ENCODE measurements around the gene DCLRE1A.
"Not testable (repeated sequence)": the region's sequence is repeated elsewhere in the genome, so short reads cannot be mapped to it uniquely, and the experiment has no call there.

Gene DCLRE1A

DNA sequence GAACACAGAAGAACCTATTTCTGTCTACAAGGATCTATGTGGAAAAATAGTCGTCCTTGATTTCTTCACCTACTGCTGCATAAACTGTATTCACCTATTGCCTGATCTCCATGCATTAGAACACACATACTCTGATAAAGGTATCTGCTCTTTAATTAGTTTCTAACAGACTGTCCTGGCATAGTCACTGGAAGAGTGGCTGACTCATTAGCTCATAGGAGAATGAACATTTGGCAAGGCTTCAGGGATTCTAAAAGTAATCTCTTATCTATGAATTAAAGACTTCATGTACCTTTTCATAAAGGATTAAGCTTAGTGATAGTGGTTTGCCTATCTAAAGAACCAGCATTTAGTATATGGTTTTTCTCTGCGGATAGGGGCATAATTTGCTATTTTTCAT, 4.7 kb upstream of the DCLRE1A start:
- DNase-seq (ENCODE audit: low read depth in 4 of 4, low spot score in 1 of 4) = no peak

- DNase-seq (ENCODE audit: low read depth in 4 of 4, low spot score in 1 of 4) = no peak
These were observed 3.3 kb upstream of the DCLRE1A start for GRCh38 chr10:113857210-113857609.

GRCh38 chr10:113856563-113856962, 2.7 kb upstream of the DCLRE1A start:
- no peak for DNase-seq (ENCODE audit: low read depth in 4 of 4, low spot score in 1 of 4)

- DNase-seq (ENCODE audit: low read depth in 4 of 4, low spot score in 1 of 4) = peak; percentile 9 to 24 (median 20)
These were observed 1.1 kb upstream of the DCLRE1A start for GRCh38 chr10:113854761-113855588.

DNA sequence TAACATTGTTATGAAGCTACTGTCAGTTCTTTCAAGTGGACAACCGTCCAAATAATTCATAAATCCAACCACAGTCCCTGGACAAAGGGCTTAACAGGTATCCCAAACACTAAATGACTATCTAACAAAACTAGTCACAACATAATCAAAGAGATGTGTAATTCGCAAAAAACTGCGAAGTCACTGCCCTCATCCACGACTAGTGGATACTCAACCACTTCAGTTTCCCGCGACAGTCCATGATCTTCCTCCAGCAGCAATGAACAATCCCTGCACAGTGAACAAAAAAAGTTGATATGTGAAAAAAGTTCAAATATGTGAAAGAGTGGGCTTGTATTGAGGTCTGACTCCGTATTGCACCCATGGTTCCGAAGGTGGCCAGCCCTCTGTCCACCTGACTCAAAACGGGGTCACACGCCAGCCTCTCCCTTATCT, 287 bp downstream of the DCLRE1A start:
- no peak for DNase-seq (ENCODE audit: low read depth in 4 of 4, low spot score in 1 of 4)

DNA sequence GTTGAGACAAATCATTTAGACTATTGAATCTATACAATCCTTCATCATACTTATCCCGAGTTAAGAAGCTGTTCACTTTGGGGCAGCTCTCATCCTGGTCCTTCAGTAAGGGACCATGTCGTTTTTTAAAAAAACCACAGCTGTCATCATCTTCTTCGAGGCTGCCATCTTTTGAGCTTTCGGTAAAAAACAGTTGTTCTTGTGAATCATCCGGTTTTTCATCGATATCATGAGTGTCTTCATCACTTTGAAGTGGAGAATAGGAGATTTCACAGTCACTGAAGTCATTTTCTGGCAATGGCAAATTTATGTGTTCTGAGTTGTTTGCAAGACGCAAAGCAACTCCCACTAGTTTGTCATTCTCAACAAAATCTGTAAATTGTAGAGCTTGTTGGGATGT, 3.9 kb downstream of the DCLRE1A start:
- no peak for DNase-seq (ENCODE audit: low read depth in 4 of 4, low spot score in 1 of 4)

DNA sequence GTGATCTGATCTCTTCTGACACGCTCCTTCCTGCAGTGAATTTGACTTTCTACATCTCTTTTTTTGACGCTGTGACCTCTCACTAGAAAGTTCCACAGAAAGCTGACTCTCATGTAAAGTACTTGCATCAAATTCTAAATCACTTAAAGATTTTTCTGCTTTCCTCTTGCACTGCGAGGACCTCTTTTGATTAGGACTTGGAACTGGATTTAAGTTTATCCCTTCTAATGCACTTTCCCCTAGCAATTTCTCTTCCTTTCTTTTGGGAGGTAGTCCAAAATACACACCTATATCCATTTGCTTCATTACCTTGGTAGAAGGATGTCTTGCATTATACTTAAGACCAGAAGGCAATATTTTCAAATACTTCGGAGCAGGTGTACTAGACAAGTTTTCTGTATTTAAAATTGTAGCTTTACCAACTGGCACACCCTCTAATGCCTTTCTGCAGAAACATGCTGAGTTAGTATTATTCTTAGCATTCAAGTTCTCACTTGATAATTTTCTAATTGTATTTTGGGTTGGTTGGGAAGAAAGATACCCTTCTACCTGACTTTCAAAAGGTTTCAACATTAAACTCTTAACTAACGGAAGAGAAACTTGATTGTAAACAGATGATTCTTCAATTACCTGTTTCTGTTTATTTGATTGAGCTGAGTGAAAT, 4.6 kb downstream of the DCLRE1A start:
- DNase-seq (ENCODE audit: low read depth in 4 of 4, low spot score in 1 of 4) = no peak

DNA sequence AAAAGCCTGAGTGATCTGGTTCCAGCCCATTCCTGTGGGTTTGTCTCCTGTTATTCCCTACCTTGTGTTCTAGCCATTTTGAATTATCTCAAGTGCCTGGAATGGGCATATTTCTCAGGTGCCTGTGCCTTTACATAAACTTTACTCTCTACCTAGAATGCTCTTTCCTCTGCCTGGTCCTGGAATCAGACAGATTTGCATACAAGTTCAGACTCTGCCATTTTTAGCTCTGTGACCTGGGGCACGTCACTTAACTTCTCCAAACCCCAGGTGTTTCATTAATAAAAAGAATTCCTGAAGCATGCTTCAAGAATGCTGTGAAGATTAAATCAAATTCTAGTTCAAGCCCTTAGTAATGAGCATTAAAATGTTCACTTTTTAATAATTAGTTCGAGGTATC, 7.8 kb downstream of the DCLRE1A start:
- DNase-seq (ENCODE audit: low read depth in 4 of 4, low spot score in 1 of 4) = no peak

GRCh38 chr10:113843972-113844485, 9.9 kb downstream of the DCLRE1A start:
- no peak for DNase-seq (ENCODE audit: low read depth in 4 of 4, low spot score in 1 of 4)

DNA sequence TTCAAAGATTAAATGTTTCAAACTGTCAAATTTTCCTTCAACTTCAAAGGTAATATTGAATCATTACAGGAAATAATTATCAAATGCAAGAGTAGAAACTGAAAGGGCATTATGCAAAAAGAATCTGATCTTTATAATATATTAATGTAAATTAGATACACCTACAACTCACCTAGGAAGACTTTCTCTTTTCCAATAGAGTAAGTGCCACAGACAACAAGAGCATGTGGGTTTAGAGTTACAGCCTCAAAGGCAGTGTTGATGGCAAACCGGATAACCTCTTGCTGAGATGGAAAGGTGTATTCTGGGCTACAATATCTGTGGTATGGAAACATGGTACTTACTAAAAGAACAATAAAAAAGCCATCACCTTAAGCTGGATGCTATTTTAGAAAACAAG, 11.7 kb downstream of the DCLRE1A start:
- no peak for DNase-seq (ENCODE audit: low read depth in 4 of 4, low spot score in 1 of 4)

- not testable (repeated sequence) for DNase-seq (ENCODE audit: low read depth in 4 of 4, low spot score in 1 of 4)
These were observed 25.3 kb downstream of the DCLRE1A start for GRCh38 chr10:113828567-113828966.

GRCh38 chr10:113825791-113826190, 28.1 kb downstream of the DCLRE1A start:
- no peak for DNase-seq (ENCODE audit: low read depth in 4 of 4, low spot score in 1 of 4)

DNA sequence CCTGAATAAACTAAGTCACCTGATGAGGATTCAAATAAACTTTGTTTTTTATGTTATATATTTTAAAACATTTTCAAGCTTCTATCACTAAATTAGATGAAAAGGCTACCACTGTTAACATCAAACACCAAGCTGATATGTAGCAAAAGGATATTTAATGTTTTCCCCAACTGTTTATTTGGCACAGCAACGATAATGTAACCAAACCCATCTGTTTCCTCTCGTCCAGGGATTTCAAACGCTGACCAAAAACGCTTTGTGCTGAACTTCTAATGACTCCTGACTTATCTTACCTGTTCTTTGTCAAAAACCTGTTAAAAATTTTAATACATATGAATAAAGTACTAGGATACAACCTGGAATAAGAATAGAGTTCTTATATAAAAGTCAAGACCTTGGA, 30.5 kb downstream of the DCLRE1A start:
- no peak for DNase-seq (ENCODE audit: low read depth in 4 of 4, low spot score in 1 of 4)

DNA sequence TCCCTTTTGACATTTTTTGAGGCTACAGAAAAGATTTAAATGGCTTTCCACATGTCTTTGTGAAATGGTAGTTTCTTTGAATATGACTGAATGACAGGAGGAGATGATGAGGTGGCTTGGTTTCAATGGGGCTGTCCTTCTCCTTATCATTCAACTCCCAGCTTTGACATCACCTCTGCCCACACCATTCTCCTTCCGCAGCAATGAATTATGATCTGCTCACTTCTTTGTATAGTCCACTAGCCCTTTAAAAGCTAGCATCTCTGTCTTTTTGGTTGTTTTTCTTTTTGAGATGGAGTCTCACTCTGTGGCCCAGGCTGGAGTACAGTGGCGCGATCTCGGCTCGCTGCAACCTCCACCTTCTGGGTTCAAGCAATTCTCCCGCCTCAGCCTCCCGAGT, 31.7 kb downstream of the DCLRE1A start:
- DNase-seq (ENCODE audit: low read depth in 4 of 4, low spot score in 1 of 4) = no peak

DNA sequence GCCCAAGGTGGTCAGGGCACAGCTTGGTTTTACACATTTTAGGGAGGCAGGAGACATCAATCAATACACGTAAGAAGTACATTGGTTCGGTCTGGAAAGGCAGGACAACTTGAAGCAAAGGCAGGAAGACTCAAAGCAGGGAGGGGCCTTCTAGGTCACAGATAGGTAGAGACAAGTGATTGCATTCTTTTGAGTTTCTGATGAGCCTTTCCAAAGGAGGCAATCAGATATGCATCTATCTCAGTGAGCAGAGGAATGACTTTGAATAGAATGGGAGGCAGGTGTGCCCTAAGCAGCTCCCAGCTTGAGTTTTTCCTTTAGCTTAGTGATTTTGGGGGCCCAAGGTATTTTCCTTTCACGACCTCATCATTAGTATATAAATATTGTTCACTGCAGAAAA, 32.6 kb downstream of the DCLRE1A start:
- DNase-seq (ENCODE audit: low read depth in 4 of 4, low spot score in 1 of 4) = not testable (repeated sequence)

- no peak for DNase-seq (ENCODE audit: low read depth in 4 of 4, low spot score in 1 of 4)
These were observed 33.4 kb downstream of the DCLRE1A start for GRCh38 chr10:113820507-113820906.

- DNase-seq (ENCODE audit: low read depth in 4 of 4, low spot score in 1 of 4) = no peak
These were observed 33.9 kb downstream of the DCLRE1A start for GRCh38 chr10:113819989-113820388.

DNA sequence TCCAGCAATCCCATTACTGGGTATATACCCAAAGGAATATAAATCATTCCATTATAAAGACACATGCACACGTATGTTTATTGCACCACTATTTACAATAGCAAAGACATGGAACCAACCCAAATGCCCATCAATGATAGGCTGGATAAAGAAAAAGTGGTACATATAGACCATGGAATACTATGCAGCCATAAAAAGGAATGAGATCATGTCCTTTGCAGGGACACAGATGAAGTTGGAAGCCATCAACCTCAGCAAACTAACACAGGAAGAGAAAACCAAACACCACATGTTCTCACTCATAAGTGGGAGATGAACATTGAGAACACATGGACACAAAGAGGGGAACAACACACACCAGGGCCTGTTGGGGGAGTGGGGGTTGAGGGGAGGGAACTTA, 39.2 kb downstream of the DCLRE1A start:
- not testable (repeated sequence) for DNase-seq (ENCODE audit: low read depth in 4 of 4, low spot score in 1 of 4)

GRCh38 chr10:113808168-113808567, 45.7 kb downstream of the DCLRE1A start:
- no peak for DNase-seq (ENCODE audit: low read depth in 4 of 4, low spot score in 1 of 4)

- no peak for DNase-seq (ENCODE audit: low read depth in 4 of 4, low spot score in 1 of 4)
These were observed 47.4 kb downstream of the DCLRE1A start for GRCh38 chr10:113806503-113806902.

DNA sequence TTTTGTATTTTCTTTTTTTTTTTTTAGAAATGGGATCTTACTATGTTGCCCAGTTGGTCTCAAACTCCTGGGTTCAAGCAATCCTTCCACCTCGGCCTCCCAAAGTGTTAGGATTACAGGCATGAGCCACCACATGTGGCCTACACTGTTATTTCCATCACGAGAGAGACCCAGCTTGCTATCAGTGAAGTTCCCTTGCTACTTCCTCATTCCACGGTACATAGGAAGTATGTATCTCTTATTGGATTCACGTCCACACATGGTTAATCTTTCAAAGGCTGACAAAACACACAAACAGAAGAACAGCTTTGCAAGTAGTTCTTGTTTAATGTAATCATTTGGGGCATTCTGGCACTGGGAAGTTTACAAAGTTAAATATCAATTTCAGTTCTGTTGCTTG, 50.9 kb downstream of the DCLRE1A start:
- DNase-seq (ENCODE audit: low read depth in 4 of 4, low spot score in 1 of 4) = no peak

GRCh38 chr10:113801569-113801968, 52.3 kb downstream of the DCLRE1A start:
- no peak for DNase-seq (ENCODE audit: low read depth in 4 of 4, low spot score in 1 of 4)
